Common myeloid progenitor, CD34-positive (primary cell): ENCODE results near the gene ANKRD16.
"Not testable (repeated sequence)": the region's sequence is repeated elsewhere in the genome, so short reads cannot be mapped to it uniquely, and the experiment has no call there.

Experiments
- CTCF ChIA-PET: fragments of 350-600 bp; sonication (Branson Sonifier 250); formaldehyde crosslinking; loops from one replicate; lab custom pipeline; 2021; ENCODE audit warnings: antibody characterized with exemption; lab: Charles Lee
- POLR2A ChIA-PET: fragments of 350-600 bp; sonication (Branson Sonifier 250); formaldehyde crosslinking; loops from one replicate; lab custom pipeline; 2021; ENCODE audit warnings: antibody characterized with exemption; lab: Charles Lee
- DNase-seq, 3 donors: peaks; one replicate each; pipeline versions ENCODE4 v3.0.0 to v3.0.0-alpha.2; 2013
- H3K27ac ChIP-seq, 2 experiments: 1 replicate in 1 of 2; 2 replicates in 1 of 2; pipeline ENCODE4 v1.7.0; 2013; ENCODE audit warnings: inconsistent platforms in 2 of 2, low read length in 2 of 2, mild to moderate bottlenecking in 2 of 2, low read depth in 1 of 2, moderate library complexity in 1 of 2; ENCODE audit not compliant: severe bottlenecking in 2 of 2, insufficient read depth in 1 of 2, poor library complexity in 1 of 2
- H3K27me3 ChIP-seq, 5 experiments: replicated peaks in 2 of 5; 1 replicate in 3 of 5; 2 replicates in 2 of 5; pipeline versions ENCODE4 v1.6.1 to v1.7.0; 2013; ENCODE audit warnings: low read length in 4 of 5, mild to moderate bottlenecking in 2 of 5, moderate library complexity in 2 of 5, inconsistent platforms in 1 of 5; ENCODE audit not compliant: insufficient read depth in 5 of 5, control insufficient read depth in 4 of 5
- H3K36me3 ChIP-seq, 4 experiments: 1 replicate in 2 of 4; 2 replicates in 2 of 4; pipeline versions ENCODE4 v1.6.1 to v1.7.0; 2013; ENCODE audit warnings: low read length in 3 of 4, control low read depth in 1 of 4, mild to moderate bottlenecking in 1 of 4; ENCODE audit not compliant: control insufficient read depth in 4 of 4, insufficient read depth in 4 of 4
- H3K4me1 ChIP-seq, 4 experiments: 1 replicate in 3 of 4; 2 replicates in 1 of 4; pipeline versions ENCODE4 v1.6.1 to v1.7.1; 2013; ENCODE audit warnings: low read length in 3 of 4, mild to moderate bottlenecking in 3 of 4, control low read depth in 1 of 4, inconsistent platforms in 1 of 4, moderate library complexity in 1 of 4; ENCODE audit not compliant: control insufficient read depth in 4 of 4, insufficient read depth in 4 of 4; ENCODE audit errors: control extremely low read depth in 1 of 4
- H3K4me3 ChIP-seq, 7 experiments: 1 replicate in 4 of 7; 2 replicates in 3 of 7; pipeline versions ENCODE4 v1.5.1 to v1.7.0; 2013; ENCODE audit warnings: mild to moderate bottlenecking in 7 of 7, low read length in 6 of 7, moderate library complexity in 6 of 7, inconsistent platforms in 2 of 7, low read depth in 2 of 7, control low read depth in 1 of 7; ENCODE audit not compliant: insufficient read depth in 4 of 7, control insufficient read depth in 1 of 7; ENCODE audit errors: extremely low read depth in 1 of 7
- H3K9me3 ChIP-seq, 5 experiments: 1 replicate in 4 of 5; 2 replicates in 1 of 5; pipeline versions ENCODE4 v1.6.1 to v1.7.1; 2013; ENCODE audit warnings: low read length in 4 of 5, mild to moderate bottlenecking in 2 of 5, inconsistent platforms in 1 of 5, low read depth in 1 of 5, moderate library complexity in 1 of 5; ENCODE audit not compliant: control insufficient read depth in 4 of 5, insufficient read depth in 2 of 5; ENCODE audit errors: control extremely low read depth in 1 of 5
- WGBS: methylation state at CpG from one replicate; pipeline ENCODE4 v1.1.5; 2013; ENCODE audit not compliant: insufficient coverage; 5-methylcytosine and 5-hydroxymethylcytosine counted together

Gene ANKRD16

DNA sequence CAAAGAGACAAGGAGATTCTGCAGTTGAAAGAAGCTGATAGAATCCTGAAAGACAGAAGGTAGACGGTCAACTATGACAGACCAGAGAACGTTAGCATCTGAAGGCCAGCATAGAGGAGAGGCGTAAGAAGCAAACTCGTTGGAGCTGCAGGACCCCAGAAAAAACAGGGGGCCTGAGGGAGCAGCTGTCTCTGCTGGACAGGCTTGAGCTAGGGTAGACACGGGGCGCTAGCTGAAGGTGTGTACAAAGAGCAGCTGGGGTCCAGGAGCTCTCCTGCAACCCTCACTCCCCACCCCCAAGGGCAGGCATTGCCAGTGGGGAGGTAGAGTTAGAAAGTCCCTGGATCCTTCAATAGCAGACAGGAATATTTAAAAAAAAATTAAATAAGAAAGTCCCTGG, 61.9 kb downstream of the ANKRD16 start:
- no peaks in the 10 kb centered on the region for H3K36me3 ChIP-seq
- H3K4me1 ChIP-seq, result no peaks in the 10 kb centered on the region
- 100% methylated on average over 3 of the region's 6 CpGs for WGBS
- H3K27ac ChIP-seq, result no peak overlapping the region
- ChIA-PET POLR2A (no interaction called here), CTCF (interaction anchor here (1.3 kb wide), 1 partner anchor 45 kb away, joined by 3 read pairs; no protein-coding TSS in a partner anchor)
- H3K9me3 ChIP-seq, result no peaks in the 10 kb centered on the region
- no peak for DNase-seq
- no peak overlapping the region for H3K4me3 ChIP-seq
- peaks cover 0 to 1% (median 0%) of the 10 kb centered on the region in 5 experiments for H3K27me3 ChIP-seq

DNA sequence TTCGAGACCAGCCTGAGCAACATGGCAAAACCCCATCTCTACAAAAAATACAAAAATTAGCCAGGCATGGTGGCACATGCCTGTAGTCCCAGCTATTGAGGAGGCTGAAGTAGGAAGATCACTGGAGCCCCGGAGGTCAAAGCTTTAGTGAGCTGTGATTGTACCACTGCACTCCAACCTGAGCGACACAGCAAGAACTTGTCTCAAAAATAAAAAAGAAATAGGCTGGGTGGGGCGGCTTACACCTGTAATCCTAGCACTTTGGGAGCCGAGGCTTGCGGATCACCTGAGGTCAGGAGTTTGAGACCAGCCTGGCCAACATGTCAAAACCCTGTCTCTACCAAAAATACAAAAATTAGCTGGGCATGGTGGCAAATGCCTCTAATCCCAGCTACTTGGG, 63.2 kb downstream of the ANKRD16 start:
- H3K9me3 ChIP-seq, H3K27ac ChIP-seq, H3K4me3 ChIP-seq, POLR2A ChIA-PET, DNase-seq, H3K4me1 ChIP-seq, H3K36me3 ChIP-seq, H3K27me3 ChIP-seq: not testable (repeated sequence)
- CTCF ChIA-PET, result interaction anchor here (1.2 kb wide), 1 partner anchor 15 kb away, joined by 3 read pairs; no protein-coding TSS in a partner anchor
- WGBS, result 100% methylated on average over 5 of the region's 6 CpGs

GRCh38 chr10:5818894-5819293, 70.8 kb downstream of the ANKRD16 start:
- H3K4me1 ChIP-seq, result peaks cover 11 to 21% (median 15%) of the 10 kb centered on the region in 4 experiments
- 97% methylated on average over 4 of the region's 6 CpGs for WGBS
- H3K27ac ChIP-seq, result no peak overlapping the region
- no peaks in the 10 kb centered on the region for H3K9me3 ChIP-seq
- DNase-seq, result no peak
- H3K27me3 ChIP-seq, result no peaks in the 10 kb centered on the region
- ChIA-PET POLR2A (no interaction called here), CTCF (no interaction called here)
- H3K36me3 ChIP-seq, result no peaks in the 10 kb centered on the region
- H3K4me3 ChIP-seq, result no peak overlapping the region

GRCh38 chr10:5818048-5818331, 71.7 kb downstream of the ANKRD16 start:
- Histone ChIP-seq H3K36me3 (no peaks in the 10 kb centered on the region), H3K4me1 (peaks cover 11 to 23% (median 17%) of the 10 kb centered on the region in 4 experiments), H3K4me3 (no peak overlapping the region), H3K27me3 (no peaks in the 10 kb centered on the region), H3K9me3 (no peaks in the 10 kb centered on the region), H3K27ac (no peak overlapping the region)
- DNase-seq, result no peak
- ChIA-PET POLR2A (no interaction called here), CTCF (no interaction called here)
- no CpG with 5 or more reads among the region's 2 CpGs for WGBS

DNA sequence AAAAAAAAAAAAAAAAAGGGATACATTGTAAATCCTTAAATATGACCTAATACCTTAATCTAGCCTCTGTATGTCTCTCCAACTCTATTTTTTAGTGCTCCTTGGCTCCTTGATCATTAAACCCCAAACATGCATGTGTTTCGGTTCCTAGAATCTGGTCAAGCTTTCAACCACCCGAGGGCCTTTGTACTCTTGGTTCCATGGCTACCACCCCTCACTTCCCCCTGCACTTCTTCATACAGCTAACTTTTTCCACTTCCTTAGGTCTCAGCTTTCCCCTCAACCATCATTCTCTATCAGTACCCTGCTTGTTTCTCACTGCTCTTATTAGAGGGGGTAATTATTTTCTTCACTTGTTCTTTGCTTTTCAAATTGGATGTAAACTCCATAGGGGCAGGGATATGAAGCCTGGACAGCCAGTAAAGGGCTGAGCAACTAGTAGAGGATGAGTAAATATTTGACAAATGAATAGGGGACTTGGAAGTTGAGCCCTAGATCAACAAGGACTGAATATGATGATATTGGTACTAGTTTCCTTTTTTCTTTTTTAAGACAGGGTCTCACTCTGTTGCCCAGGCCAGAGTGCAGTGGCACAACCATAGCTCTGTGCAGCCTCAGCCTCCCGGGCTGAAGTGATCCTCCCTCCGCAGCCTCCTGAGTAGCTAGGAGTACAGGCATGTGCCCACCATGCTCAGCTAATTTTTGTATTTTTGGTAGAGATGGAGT, 72.2 kb downstream of the ANKRD16 start:
- no peaks in the 10 kb centered on the region for H3K36me3 ChIP-seq
- peaks cover 11 to 23% (median 17%) of the 10 kb centered on the region in 4 experiments for H3K4me1 ChIP-seq
- no peaks in the 10 kb centered on the region for H3K9me3 ChIP-seq
- no peak for DNase-seq
- CTCF ChIA-PET, result no interaction called here
- POLR2A ChIA-PET, result no interaction called here
- H3K4me3 ChIP-seq, result no peak overlapping the region
- WGBS, result 73% methylated on average over 2 of the region's 4 CpGs
- H3K27ac ChIP-seq, result no peak overlapping the region
- H3K27me3 ChIP-seq, result no peaks in the 10 kb centered on the region

- no peak overlapping the region for H3K27ac ChIP-seq
- no peaks in the 10 kb centered on the region for H3K27me3 ChIP-seq
- peaks cover 18 to 35% (median 25%) of the 10 kb centered on the region in 4 experiments for H3K4me1 ChIP-seq
- POLR2A ChIA-PET, result no interaction called here
- H3K9me3 ChIP-seq, result no peaks in the 10 kb centered on the region
- no peaks in the 10 kb centered on the region for H3K36me3 ChIP-seq
- CTCF ChIA-PET, result no interaction called here
- peak in 2 of 3 donors; percentile 59 to 69 for DNase-seq
- no peak overlapping the region for H3K4me3 ChIP-seq
Measured at GRCh38 chr10:5816170-5816569, 73.5 kb downstream of the ANKRD16 start.
